Hepatocyte (in vitro differentiated cells): Measurements from ENCODE around the gene CDC42EP1. TPM values are rescaled to one million over a fixed set of nuclear protein-coding genes. Genes with fewer than 3 reads are reported as not detected.
A peak's percentile ranks its signal among the peaks of the same experiment; 100 is the strongest.

Experiments
- DNase-seq: peaks from one replicate; pipeline ENCODE4 v3.0.0-alpha.2; 2016; ENCODE audit warnings: low spot score
- H2AFZ ChIP-seq: fragments of 200-600 bp; sonication (generic); 2 replicates; pipeline ENCODE4 v1.6.0; 2016; ENCODE audit warnings: antibody characterized with exemption, mild to moderate bottlenecking
- H3K27ac ChIP-seq: fragments of 200-600 bp; sonication (generic); 2 replicates; pipeline ENCODE4 v1.5.1; 2016; ENCODE audit warnings: mild to moderate bottlenecking
- H3K27me3 ChIP-seq: fragments of 200-600 bp; sonication (generic); 2 replicates; pipeline ENCODE4 v1.6.1; 2016
- H3K36me3 ChIP-seq: fragments of 200-600 bp; sonication (generic); replicated peaks from 2 replicates; pipeline ENCODE4 v1.5.1; 2016; ENCODE audit warnings: low read depth; ENCODE audit not compliant: insufficient read depth
- H3K4me1 ChIP-seq: fragments of 200-600 bp; sonication (generic); 2 replicates; pipeline ENCODE4 v1.5.1; 2016; ENCODE audit warnings: mild to moderate bottlenecking, moderate library complexity; ENCODE audit not compliant: insufficient read depth
- H3K4me2 ChIP-seq: fragments of 200-600 bp; sonication (generic); 2 replicates; pipeline ENCODE4 v1.6.0; 2016
- H3K4me3 ChIP-seq: fragments of 200-600 bp; sonication (generic); 2 replicates; pipeline ENCODE4 v1.5.1; 2016; ENCODE audit warnings: mild to moderate bottlenecking
- H3K79me2 ChIP-seq: fragments of 200-600 bp; sonication (generic); 2 replicates; pipeline ENCODE4 v1.6.0; 2017; ENCODE audit warnings: mild to moderate bottlenecking
- H3K9me2 ChIP-seq: fragments of 200-600 bp; sonication (generic); replicated peaks from 2 replicates; pipeline ENCODE4 v1.6.0; 2017; ENCODE audit warnings: mild to moderate bottlenecking; ENCODE audit not compliant: insufficient read depth
- H3K9me3 ChIP-seq: fragments of 200-600 bp; sonication (generic); 2 replicates; pipeline ENCODE4 v1.5.1; 2016; ENCODE audit warnings: low read depth, mild to moderate bottlenecking
- H4K20me1 ChIP-seq: fragments of 200-600 bp; sonication (generic); 2 replicates; pipeline ENCODE4 v1.6.0; 2016; ENCODE audit warnings: mild to moderate bottlenecking; ENCODE audit not compliant: insufficient read depth, poor library complexity, severe bottlenecking
- EZH2 ChIP-seq: fragments of 200-600 bp; sonication (generic); IDR thresholded peaks from 2 replicates; pipeline ENCODE4 v1.6.1; 2016; ENCODE audit warnings: antibody characterized with exemption, mild to moderate bottlenecking, borderline replicate concordance
- EZH2phosphoT487 ChIP-seq: fragments of 200-600 bp; sonication (generic); IDR thresholded peaks from one replicate; pipeline ENCODE4 v1.6.1; 2018; ENCODE audit warnings: antibody characterized with exemption, mild to moderate bottlenecking, low read depth, moderate library complexity; ENCODE audit not compliant: unreplicated experiment, severe bottlenecking
- WGBS: methylation state at CpG from one replicate; pipeline ENCODE4 v1.1.6; 2016; ENCODE audit warnings: low lambda C conversion rate; ENCODE audit errors: missing lambda C conversion rate; 5-methylcytosine and 5-hydroxymethylcytosine counted together
- polyA plus RNA-seq: library from polyadenylated mRNA; unstranded; fragments of >200 nt; fragmentation: Nextera tagmentation; extraction: Ambion mirVana; gene quantifications from 2 replicates; pipeline ENCODE4 v1.2.1, GENCODE V29; 2016
- total RNA-seq: library from RNA; depleted of rRNA; stranded (reverse); fragments of >200 nt; gene quantifications from 2 replicates; pipeline ENCODE4 v1.2.3, GENCODE V29; 2014
- TF ChIP-seq, protein P1 (sequence below): fragments of 200-600 bp; sonication (generic); IDR thresholded peaks from 2 replicates; pipeline ENCODE4 v1.5.1; 2016; ENCODE audit warnings: antibody characterized with exemption, mild to moderate bottlenecking; ENCODE audit not compliant: poor library complexity

Gene CDC42EP1
- total and polyA plus RNA-seq, 2 experiments from 2014 or later = 34.6 to 149 TPM

DNA sequence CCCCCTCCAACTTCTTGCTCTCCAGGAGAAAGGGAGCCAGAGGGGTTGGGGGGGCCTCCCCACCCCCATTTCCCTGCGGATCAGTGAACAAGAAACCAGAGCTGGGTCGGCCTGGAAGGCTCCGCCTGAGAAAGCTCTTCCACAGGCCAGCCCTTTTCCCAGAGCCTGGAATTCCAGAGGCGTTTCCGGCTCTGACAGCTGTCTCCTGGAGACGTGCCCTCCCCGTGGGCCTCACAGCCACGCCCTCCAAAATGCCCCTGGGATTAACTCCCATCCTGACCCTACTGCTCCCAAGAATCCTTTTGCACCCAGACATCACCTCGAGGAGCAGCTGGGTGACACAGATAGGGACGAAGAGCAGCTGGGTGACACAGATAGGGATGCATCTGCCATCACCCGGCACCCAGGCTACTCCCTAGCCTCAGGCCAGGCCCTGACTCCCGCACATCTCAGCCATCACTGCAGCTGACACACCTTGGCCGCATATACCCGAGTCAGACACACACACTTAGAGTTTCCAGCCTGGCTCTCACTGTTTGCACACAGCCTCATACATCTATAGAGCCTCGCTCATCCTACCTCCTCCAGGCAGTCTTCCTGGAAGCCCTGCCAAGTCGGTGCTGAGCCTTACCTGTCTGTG is 7.6 kb upstream of the CDC42EP1 start:
- H3K4me1 ChIP-seq = peaks cover 33% of the 10 kb centered on the region
- peak; percentile 79 for DNase-seq
- no peaks in the 10 kb centered on the region for H4K20me1 ChIP-seq
- H3K9me3 ChIP-seq = no peaks in the 10 kb centered on the region
- H3K4me3 ChIP-seq = no peak overlapping the region
- 34% methylated on average over 16 of the region's 16 CpGs for WGBS
- no peak overlapping the region for H2AFZ ChIP-seq
- H3K27ac ChIP-seq = peak overlapping the region; percentile 91
- no peaks in the 10 kb centered on the region for H3K27me3 ChIP-seq
- H3K9me2 ChIP-seq = no peaks in the 10 kb centered on the region
- no peaks in the 10 kb centered on the region for H3K79me2 ChIP-seq
- peak overlapping the region; percentile 62 for H3K4me2 ChIP-seq
- TF ChIP-seq EZH2phosphoT487 = no peak
- TF ChIP-seq, protein P1, sequence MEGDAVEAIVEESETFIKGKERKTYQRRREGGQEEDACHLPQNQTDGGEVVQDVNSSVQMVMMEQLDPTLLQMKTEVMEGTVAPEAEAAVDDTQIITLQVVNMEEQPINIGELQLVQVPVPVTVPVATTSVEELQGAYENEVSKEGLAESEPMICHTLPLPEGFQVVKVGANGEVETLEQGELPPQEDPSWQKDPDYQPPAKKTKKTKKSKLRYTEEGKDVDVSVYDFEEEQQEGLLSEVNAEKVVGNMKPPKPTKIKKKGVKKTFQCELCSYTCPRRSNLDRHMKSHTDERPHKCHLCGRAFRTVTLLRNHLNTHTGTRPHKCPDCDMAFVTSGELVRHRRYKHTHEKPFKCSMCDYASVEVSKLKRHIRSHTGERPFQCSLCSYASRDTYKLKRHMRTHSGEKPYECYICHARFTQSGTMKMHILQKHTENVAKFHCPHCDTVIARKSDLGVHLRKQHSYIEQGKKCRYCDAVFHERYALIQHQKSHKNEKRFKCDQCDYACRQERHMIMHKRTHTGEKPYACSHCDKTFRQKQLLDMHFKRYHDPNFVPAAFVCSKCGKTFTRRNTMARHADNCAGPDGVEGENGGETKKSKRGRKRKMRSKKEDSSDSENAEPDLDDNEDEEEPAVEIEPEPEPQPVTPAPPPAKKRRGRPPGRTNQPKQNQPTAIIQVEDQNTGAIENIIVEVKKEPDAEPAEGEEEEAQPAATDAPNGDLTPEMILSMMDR = no peak
- TF ChIP-seq EZH2 = no peak
- no peaks in the 10 kb centered on the region for H3K36me3 ChIP-seq

DNA sequence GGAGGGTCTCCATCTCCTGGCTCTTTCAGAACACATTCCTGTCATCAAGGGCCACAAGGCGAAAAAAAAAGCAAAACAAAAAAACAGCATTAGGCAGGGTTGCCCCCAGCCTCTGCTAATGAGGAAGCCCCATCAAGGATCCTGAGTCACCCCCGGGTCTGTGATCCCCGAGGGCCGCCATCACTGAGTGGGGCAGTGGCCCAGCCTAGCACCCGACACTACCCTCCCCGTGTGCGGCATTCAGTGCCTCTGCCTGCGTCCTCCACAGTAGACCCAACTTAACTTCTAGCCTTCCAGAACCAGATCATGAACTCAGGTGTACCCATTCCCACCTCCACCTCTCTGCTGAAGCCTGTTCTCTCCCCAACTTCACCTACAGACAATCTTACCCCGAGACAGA is 6.6 kb upstream of the CDC42EP1 start:
- Histone ChIP-seq H3K4me2 (no peak overlapping the region), H3K4me1 (peaks cover 36% of the 10 kb centered on the region), H3K9me2 (no peaks in the 10 kb centered on the region), H3K27ac (no peak overlapping the region), H3K4me3 (no peak overlapping the region), H4K20me1 (no peaks in the 10 kb centered on the region), H2AFZ (no peak overlapping the region), H3K79me2 (no peaks in the 10 kb centered on the region), H3K9me3 (no peaks in the 10 kb centered on the region), H3K27me3 (no peaks in the 10 kb centered on the region), H3K36me3 (no peaks in the 10 kb centered on the region)
- no peak for DNase-seq
- TF ChIP-seq EZH2 = no peak
- no peak for TF ChIP-seq EZH2phosphoT487
- TF ChIP-seq, protein P1 = no peak
- 91% methylated on average over 9 of the region's 9 CpGs for WGBS

DNA sequence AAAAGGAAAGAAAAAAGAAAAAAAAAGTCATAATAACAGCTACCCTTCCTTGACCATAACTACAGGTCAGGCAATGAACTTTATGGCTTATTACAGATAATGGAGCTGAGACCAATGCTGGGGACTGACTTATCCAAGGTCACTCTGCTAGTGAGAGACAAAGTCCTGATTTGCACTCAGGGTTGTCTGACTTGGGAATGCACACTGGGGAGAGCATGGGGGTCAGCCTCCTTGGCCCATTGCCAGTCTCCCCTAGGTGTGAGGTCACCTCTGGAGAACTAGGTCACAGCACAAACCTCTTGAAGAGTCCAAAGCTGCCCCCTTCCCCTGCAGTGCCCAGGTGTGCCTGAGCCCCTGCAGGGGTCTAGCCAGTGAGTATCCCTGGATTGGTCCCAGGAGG is 5.3 kb upstream of the CDC42EP1 start:
- Histone ChIP-seq H3K36me3 (no peaks in the 10 kb centered on the region), H3K27ac (no peak overlapping the region), H3K4me1 (peaks cover 36% of the 10 kb centered on the region), H4K20me1 (no peaks in the 10 kb centered on the region), H3K27me3 (no peaks in the 10 kb centered on the region), H3K79me2 (no peaks in the 10 kb centered on the region), H3K9me3 (no peaks in the 10 kb centered on the region), H2AFZ (no peak overlapping the region), H3K4me2 (no peak overlapping the region), H3K4me3 (no peak overlapping the region), H3K9me2 (no peaks in the 10 kb centered on the region)
- no peak for TF ChIP-seq EZH2
- no peak for TF ChIP-seq EZH2phosphoT487
- TF ChIP-seq, protein P1 = no peak
- DNase-seq = no peak
